ENCODE data around the gene GNG13. TPM values are rescaled to one million over a fixed set of nuclear protein-coding genes. Genes with fewer than 3 reads are reported as not detected.

GNG13 gene
- total and polyA plus RNA-seq, 2 of the 4 experiments (the other 2 are of a cell fraction) = not detected

- no peak for TF ChIP-seq MAFK (IDR thresholded peaks at IDR 0.05; ENCODE audit: low read depth, low read length)
Measured at GRCh38 chr16:799948-800833, at the start of gene GNG13 (continued).

GRCh38 chr16:848510-849253, 48.1 kb upstream of the GNG13 start:
- Histone ChIP-seq H3K23ac (ENCODE audit: low read depth, low read length) (no peak overlapping the region), H2AK9ac (replicated peaks; ENCODE audit: low read depth, low read length, poor library complexity) (no peak overlapping the region), H2BK15ac (ENCODE audit: low read depth, low read length) (no peak overlapping the region), H4K20me1 (ENCODE audit: insufficient read depth, low read length) (no peaks in the 10 kb centered on the region), H3K4me1 (ENCODE audit: control insufficient read depth, insufficient read depth, low read length) (no peaks in the 10 kb centered on the region), H3K9ac (ENCODE audit: low read depth, low read length) (no peak overlapping the region), H3K18ac (ENCODE audit: low read depth, low read length) (no peak overlapping the region), H3K27ac (ENCODE audit: insufficient read depth, low read length) (no peak overlapping the region), H3K56ac (ENCODE audit: extremely low read depth, insufficient read depth, low read length) (no peak overlapping the region), H3K79me1 (ENCODE audit: low read depth in 1 of 2, low read length in 2 of 2) (no peaks in the 10 kb centered on the region), H4K5ac (ENCODE audit: low read depth, low read length) (no peak overlapping the region), H3K9me1 (ENCODE audit: insufficient read depth, low read length) (no peaks in the 10 kb centered on the region), H2BK20ac (ENCODE audit: low read depth, low read length) (no peak overlapping the region), H3K4me3 (ENCODE audit: insufficient read depth, low read depth, low read length) (no peak overlapping the region), H2BK120ac (ENCODE audit: low read depth, low read length) (no peak overlapping the region), H3K36me3 (ENCODE audit: control insufficient read depth, insufficient read depth, low read length) (no peaks in the 10 kb centered on the region), H4K91ac (ENCODE audit: insufficient read depth, low read depth, low read length) (no peak overlapping the region), H3K4ac (ENCODE audit: low read depth, low read length) (no peak overlapping the region), H4K8ac (ENCODE audit: low read depth in 2 of 2, low read length in 2 of 2) (no peak overlapping the region), H2AK5ac (ENCODE audit: low read depth, low read length) (no peak overlapping the region), H3K4me2 (ENCODE audit: low read depth, low read length) (no peak overlapping the region), H3K27me3 (ENCODE audit: control insufficient read depth, insufficient read depth, low read length) (no peaks in the 10 kb centered on the region), H2BK5ac (ENCODE audit: low read depth, low read length, poor library complexity, severe bottlenecking) (no peak overlapping the region), H2AFZ (replicated peaks; ENCODE audit: low read length, poor library complexity) (no peak overlapping the region), H3K14ac (replicated peaks; ENCODE audit: low read depth, low read length) (no peak overlapping the region), H3K9me3 (ENCODE audit: control insufficient read depth, insufficient read depth, low read length) (peaks cover 45% of the 10 kb centered on the region)
- dilution Hi-C loops (cut with HindIII; ENCODE audit: low sequenced_read_pairs, unreplicated experiment) = no loop called here
- CTCF ChIA-PET = no interaction called here
- TF ChIP-seq CHD1 (IDR thresholded peaks at IDR 0.05; ENCODE audit: low read depth, low read length) (no peak), NFE2L2 (IDR thresholded peaks at IDR 0.05; ENCODE audit: low read depth, low read length) (no peak), MXI1 (IDR thresholded peaks at IDR 0.05; ENCODE audit: borderline replicate concordance, low read depth, low read length) (no peak), MAZ (IDR thresholded peaks at IDR 0.05; ENCODE audit: borderline replicate concordance, low read depth, low read length) (no peak), CEBPB (IDR thresholded peaks at IDR 0.05; ENCODE audit: low read depth, low read length) (no peak), RCOR1 (IDR thresholded peaks at IDR 0.05; ENCODE audit: insufficient replicate concordance, low read length) (no peak), RAD21 (IDR thresholded peaks at IDR 0.05; ENCODE audit: low read length) (no peak), SMC3 (IDR thresholded peaks at IDR 0.05; ENCODE audit: low read depth, low read length) (no peak), POLR2A (IDR thresholded peaks at IDR 0.05; ENCODE audit: low read depth, low read length) (no peak), RFX5 (IDR thresholded peaks at IDR 0.05; ENCODE audit: low read depth, low read length) (no peak)
- no peak for ATAC-seq (ENCODE audit: low read depth)
- DNase-seq = no peak
- intact Hi-C loops (cut with micrococcal nuclease) = no loop called here
- no TSS peak for BruUV-seq (replicated peaks)
- WGBS, 2 experiments (ENCODE audit: extremely low coverage in 2 of 2, insufficient read length in 1 of 2) = 90% methylated on average over 40 of the region's 44 CpGs; no CpG with 5 or more reads in 1 of the 2 experiments
- POLR2A ChIA-PET (ENCODE audit: unreplicated experiment) = no interaction called here
- in situ Hi-C loops (cut with MboI; ENCODE audit: low sequenced_read_pairs) = no loop called here

Data from IMR-90 (cell line).